ENCODE data around the gene RXRA.

RXRA gene

DNA sequence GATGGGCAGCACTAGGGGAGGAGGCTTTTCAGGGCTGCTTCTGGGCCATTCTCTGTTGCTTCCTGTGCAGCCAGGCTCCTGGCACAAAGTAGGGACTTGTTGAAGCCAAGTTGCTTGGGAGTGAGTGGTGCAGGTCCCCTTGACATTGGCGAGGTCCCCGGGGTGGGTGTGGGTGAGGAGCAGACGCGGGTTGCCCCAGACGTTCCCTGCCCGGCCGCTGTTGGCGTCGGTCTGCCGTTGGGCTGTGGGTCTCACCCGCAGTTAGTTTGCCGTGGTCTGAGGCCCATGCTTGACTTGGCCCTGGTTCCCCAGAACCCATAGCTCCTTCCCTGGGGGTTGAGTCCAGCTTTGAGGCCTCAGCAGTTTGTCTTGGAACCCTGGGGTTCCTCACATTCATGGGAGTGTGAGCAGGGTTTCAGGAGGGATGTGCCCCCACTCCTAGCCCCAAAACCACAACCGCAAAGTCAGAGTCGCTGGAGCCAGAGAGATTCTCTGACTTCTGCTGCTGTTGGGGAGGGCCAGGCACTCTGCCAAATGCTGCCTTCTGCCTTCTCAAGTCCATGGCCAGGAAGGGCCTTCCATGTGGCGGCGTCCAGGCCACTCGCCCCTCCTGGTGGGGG, 77.5 kb downstream of the RXRA start:
- Mint-ChIP-seq H3K27me3 (ENCODE audit: low read depth, poor library complexity) (no peaks in the 10 kb centered on the region), H3K4me1 (peaks cover 30% of the 10 kb centered on the region), H3K27ac (no peak overlapping the region), H3K9me3 (peaks cover 8% of the 10 kb centered on the region), H3K36me3 (ENCODE audit: low read depth) (peaks cover 4% of the 10 kb centered on the region), H3K4me3 (no peak overlapping the region)
- TF ChIP-seq, protein P1, sequence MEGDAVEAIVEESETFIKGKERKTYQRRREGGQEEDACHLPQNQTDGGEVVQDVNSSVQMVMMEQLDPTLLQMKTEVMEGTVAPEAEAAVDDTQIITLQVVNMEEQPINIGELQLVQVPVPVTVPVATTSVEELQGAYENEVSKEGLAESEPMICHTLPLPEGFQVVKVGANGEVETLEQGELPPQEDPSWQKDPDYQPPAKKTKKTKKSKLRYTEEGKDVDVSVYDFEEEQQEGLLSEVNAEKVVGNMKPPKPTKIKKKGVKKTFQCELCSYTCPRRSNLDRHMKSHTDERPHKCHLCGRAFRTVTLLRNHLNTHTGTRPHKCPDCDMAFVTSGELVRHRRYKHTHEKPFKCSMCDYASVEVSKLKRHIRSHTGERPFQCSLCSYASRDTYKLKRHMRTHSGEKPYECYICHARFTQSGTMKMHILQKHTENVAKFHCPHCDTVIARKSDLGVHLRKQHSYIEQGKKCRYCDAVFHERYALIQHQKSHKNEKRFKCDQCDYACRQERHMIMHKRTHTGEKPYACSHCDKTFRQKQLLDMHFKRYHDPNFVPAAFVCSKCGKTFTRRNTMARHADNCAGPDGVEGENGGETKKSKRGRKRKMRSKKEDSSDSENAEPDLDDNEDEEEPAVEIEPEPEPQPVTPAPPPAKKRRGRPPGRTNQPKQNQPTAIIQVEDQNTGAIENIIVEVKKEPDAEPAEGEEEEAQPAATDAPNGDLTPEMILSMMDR (IDR thresholded peaks at IDR 0.05) = no peak
- no peak for DNase-seq

- TF ChIP-seq, protein P1 (IDR thresholded peaks at IDR 0.05) = no peak
- H3K4me3 Mint-ChIP-seq = peak overlapping the region; percentile 35
- H3K27me3 Mint-ChIP-seq (ENCODE audit: low read depth, poor library complexity) = no peaks in the 10 kb centered on the region
- no peaks in the 10 kb centered on the region for H3K9me3 Mint-ChIP-seq
- no peaks in the 10 kb centered on the region for H3K36me3 Mint-ChIP-seq (ENCODE audit: low read depth)
- H3K27ac Mint-ChIP-seq = no peak overlapping the region
- peaks cover 34% of the 10 kb centered on the region for H3K4me1 Mint-ChIP-seq
- no peak for DNase-seq
Observed at GRCh38 chr9:134404376-134405358, 78.4 kb downstream of the RXRA start.

DNA sequence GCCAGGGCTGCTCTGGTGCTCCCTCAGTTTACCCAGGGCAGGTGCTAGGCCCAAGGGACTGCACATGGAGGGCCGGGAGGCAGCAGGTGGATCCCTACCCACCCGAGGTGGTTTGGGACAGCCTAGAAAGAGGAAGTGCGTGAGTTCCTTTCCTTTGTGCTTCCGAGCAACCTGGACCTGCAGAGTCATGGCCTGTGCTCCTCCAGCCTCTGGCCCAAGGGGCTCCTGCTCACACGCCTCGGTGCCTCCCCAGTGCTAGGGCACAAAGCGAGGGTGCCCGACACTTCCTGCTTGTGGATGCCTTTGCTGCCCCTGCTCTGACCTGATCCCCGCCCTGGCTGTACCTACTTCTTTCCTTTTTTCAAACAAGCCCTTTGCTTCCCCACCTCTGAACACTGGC, 79.3 kb downstream of the RXRA start:
- Mint-ChIP-seq H3K27ac (peak overlapping the region; percentile 81), H3K27me3 (ENCODE audit: low read depth, poor library complexity) (no peaks in the 10 kb centered on the region), H3K36me3 (ENCODE audit: low read depth) (no peaks in the 10 kb centered on the region), H3K4me1 (peaks cover 42% of the 10 kb centered on the region), H3K4me3 (no peak overlapping the region), H3K9me3 (no peaks in the 10 kb centered on the region)
- no peak for DNase-seq
- TF ChIP-seq, protein P1 (IDR thresholded peaks at IDR 0.05) = no peak

- TF ChIP-seq, protein P1 (IDR thresholded peaks at IDR 0.05) = no peak
- Mint-ChIP-seq H3K9me3 (no peaks in the 10 kb centered on the region), H3K27ac (no peak overlapping the region), H3K4me3 (peak overlapping the region; percentile 48), H3K27me3 (ENCODE audit: low read depth, poor library complexity) (no peaks in the 10 kb centered on the region), H3K36me3 (ENCODE audit: low read depth) (no peaks in the 10 kb centered on the region), H3K4me1 (peaks cover 47% of the 10 kb centered on the region)
- peak; percentile 34 for DNase-seq
Observed at GRCh38 chr9:134406366-134407120, 80.3 kb downstream of the RXRA start.

- Mint-ChIP-seq H3K4me1 (peaks cover 54% of the 10 kb centered on the region), H3K36me3 (ENCODE audit: low read depth) (no peaks in the 10 kb centered on the region), H3K9me3 (no peaks in the 10 kb centered on the region), H3K27ac (no peak overlapping the region), H3K4me3 (peak overlapping the region; percentile 47), H3K27me3 (ENCODE audit: low read depth, poor library complexity) (no peaks in the 10 kb centered on the region)
- TF ChIP-seq, protein P1 (IDR thresholded peaks at IDR 0.05) = no peak
- DNase-seq = peak; percentile 80
Observed at GRCh38 chr9:134407121-134407779, 81.0 kb downstream of the RXRA start.

All from nephron progenitor cell (in vitro differentiated cells).